HG02588 (cell line): ENCODE results near the gene AREG.

Source experiments
- ATAC-seq: cut with Tn5 transposase; IDR thresholded peaks from one replicate; pipeline ENCODE4 v1.9.1; 2021; ENCODE audit warnings: mild to moderate bottlenecking, moderate library complexity; ENCODE audit not compliant: unreplicated experiment

Gene AREG

DNA sequence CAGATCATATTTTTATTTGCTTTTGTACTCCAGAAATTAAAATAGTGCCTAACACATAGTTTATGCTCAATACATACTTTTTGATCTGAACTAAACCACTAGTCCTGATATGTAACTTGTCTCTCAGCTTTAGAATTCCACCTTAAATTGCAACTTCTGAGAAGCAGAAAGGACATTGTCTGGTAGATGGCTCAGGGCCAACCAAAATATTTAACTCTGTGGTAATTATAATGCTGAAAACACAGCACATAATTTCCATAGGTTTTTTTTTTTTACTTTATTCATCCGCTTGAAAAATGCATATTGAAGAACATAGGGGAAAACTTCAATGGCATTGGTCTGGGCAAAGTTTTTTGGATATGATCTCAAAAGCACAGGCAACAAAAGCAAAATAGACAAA, 59.3 kb downstream of the AREG start:
- ATAC-seq, result no peak
